ENCODE measurements around the gene MTG2. TPM values are rescaled to one million over a fixed set of nuclear protein-coding genes. Genes with fewer than 3 reads are reported as not detected.
A peak's percentile ranks its signal among the peaks of the same experiment; 100 is the strongest.

MTG2 gene
- total and polyA plus RNA-seq, 10 of the 15 experiments (the other 5 are each of a cell fraction or from before 2014, with no cell fraction given) = 6.2 to 52.4 (median 34.3) TPM

DNA sequence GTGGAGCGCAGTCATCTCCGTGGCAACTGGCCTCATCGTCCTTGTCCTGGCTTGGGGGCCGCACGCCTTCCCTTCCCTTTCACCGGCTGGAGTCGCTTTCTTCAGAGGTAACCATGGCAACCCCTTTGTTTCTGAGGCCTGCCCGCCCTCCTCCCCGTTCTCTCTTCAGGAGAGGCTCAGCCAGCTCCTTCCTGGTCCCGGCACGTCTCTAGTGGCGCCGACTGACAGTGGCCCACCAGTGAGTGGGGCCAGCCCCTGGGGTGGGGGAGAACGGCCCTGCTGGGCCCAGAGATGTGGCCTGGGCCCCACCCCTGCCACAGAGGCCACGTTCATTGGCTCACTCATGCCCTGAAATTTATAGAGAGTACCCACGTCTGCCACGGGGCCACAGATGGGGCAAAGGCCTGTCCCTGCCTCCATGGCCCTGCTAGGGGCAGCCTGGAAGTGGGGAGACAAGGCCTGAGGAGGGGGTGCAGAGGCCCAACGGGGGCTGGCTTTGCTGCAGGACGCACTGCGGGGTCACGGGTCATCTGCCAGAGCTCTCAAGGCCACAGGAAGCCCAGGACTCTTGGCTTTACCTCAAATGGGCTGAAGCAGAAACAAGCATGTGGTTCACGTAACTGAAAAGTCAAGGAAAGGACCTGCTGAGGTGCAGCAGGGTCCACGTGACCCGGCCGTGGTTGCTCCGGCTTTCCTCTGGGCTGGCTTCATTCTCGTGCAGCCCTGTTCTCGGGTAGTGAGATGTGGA is 54.1 kb downstream of the MTG2 start:
- H3K27me3 ChIP-seq (replicated peaks in 1 of 2; ENCODE audit: control insufficient read depth in 2 of 2, insufficient read depth in 2 of 2, low read length in 1 of 2) = no peaks in the 10 kb centered on the region
- peak; percentile 40; the same call in 1 of the 2 replicates for TF ChIP-seq BMI1 (IDR thresholded peaks at IDR 0.05; ENCODE audit: borderline replicate concordance)
- TF ChIP-seq MEF2A (IDR thresholded peaks at IDR 0.05; ENCODE audit: insufficient read depth, low read depth, low read length) = no peak
- no peak for TF ChIP-seq DPF2 (IDR thresholded peaks at IDR 0.05)
- no peak for TF ChIP-seq SMAD1 (IDR thresholded peaks at IDR 0.05; ENCODE audit: low read depth, partially characterized antibody)
- no peak overlapping the region for H3K4me2 ChIP-seq (ENCODE audit: control insufficient read depth, insufficient read depth)
- no peak overlapping the region for H3K27ac ChIP-seq (ENCODE audit: control insufficient read depth, insufficient read depth)
- no peaks in the 10 kb centered on the region; the same call in 2 of the 3 replicates for H3K9me3 ChIP-seq (replicated peaks; ENCODE audit: control insufficient read depth, insufficient read depth, low read length)
- no peak for DNase-seq (ENCODE audit: low read depth, low spot score)
- H3K36me3 ChIP-seq (ENCODE audit: control insufficient read depth in 2 of 2, insufficient read depth in 2 of 2, low read length in 1 of 2) = no peaks in the 10 kb centered on the region
- ChIA-PET SMC1A (ENCODE audit: uncharacterized antibody, unreplicated experiment) (no interaction called here), POLR2A (no interaction called here), RAD21 (ENCODE audit: unreplicated experiment) (no interaction called here), CTCF (interaction anchor here (0.5 to 0.6 kb wide), 2 partner anchors 40 to 135 kb away, joined by 3 to 4 read pairs; no protein-coding TSS in a partner anchor)
- no peaks in the 10 kb centered on the region; the same call in 1 of the 2 replicates for H4K20me1 ChIP-seq (ENCODE audit: control insufficient read depth, insufficient read depth)
- peaks cover 18% of the 10 kb centered on the region for H3K79me2 ChIP-seq (ENCODE audit: control insufficient read depth, insufficient read depth, low read length)
- in situ Hi-C loops (cut with MboI) (no loop called here), intact Hi-C loops (cut with micrococcal nuclease; ENCODE audit: unreplicated experiment) (no loop called here)
- WGBS (ENCODE audit: insufficient coverage, insufficient replicate concordance, low lambda C conversion rate, missing lambda C conversion rate) = 54% methylated on average over 25 of the region's 28 CpGs
- no peak for ATAC-seq
- no peak overlapping the region for H3K9ac ChIP-seq (ENCODE audit: control insufficient read depth, insufficient read depth, low read length)
- peaks cover 12% of the 10 kb centered on the region for H3K4me1 ChIP-seq (ENCODE audit: control insufficient read depth, insufficient read depth, low read length)
- no TSS peak for BruUV-seq (replicated peaks)
- no peak overlapping the region for H2AFZ ChIP-seq (ENCODE audit: control insufficient read depth, low read depth, low read length)
- no peak overlapping the region for H3K4me3 ChIP-seq
- no peak for FAIRE-seq

DNA sequence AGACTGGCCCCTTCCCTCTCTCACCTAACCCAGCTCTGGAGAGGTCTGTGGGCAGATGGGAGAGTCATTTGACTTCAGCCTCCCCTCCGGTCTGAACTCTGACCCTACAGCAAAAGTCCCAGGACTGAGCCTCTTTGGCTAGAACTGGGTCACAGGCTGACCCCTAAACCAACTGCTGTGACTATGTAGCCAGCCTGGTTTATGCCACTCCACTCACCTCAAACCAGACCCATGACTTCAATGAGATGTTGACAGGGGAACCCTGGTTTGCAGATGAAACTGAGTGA is 54.6 kb downstream of the MTG2 start:
- no peak overlapping the region for H3K27ac ChIP-seq (ENCODE audit: control insufficient read depth, insufficient read depth)
- H2AFZ ChIP-seq (ENCODE audit: control insufficient read depth, low read depth, low read length) = peak overlapping the region; percentile 88
- no peaks in the 10 kb centered on the region for H3K36me3 ChIP-seq (ENCODE audit: control insufficient read depth in 2 of 2, insufficient read depth in 2 of 2, low read length in 1 of 2)
- no TSS peak for BruUV-seq (replicated peaks)
- no peaks in the 10 kb centered on the region for H3K27me3 ChIP-seq (replicated peaks in 1 of 2; ENCODE audit: control insufficient read depth in 2 of 2, insufficient read depth in 2 of 2, low read length in 1 of 2)
- peaks cover 18% of the 10 kb centered on the region for H3K79me2 ChIP-seq (ENCODE audit: control insufficient read depth, insufficient read depth, low read length)
- ATAC-seq = no peak
- 83% methylated on average over 1 of the region's 1 CpG for WGBS (ENCODE audit: insufficient coverage, insufficient replicate concordance, low lambda C conversion rate, missing lambda C conversion rate)
- H3K4me1 ChIP-seq (ENCODE audit: control insufficient read depth, insufficient read depth, low read length) = peaks cover 12% of the 10 kb centered on the region
- H3K4me3 ChIP-seq = peak overlapping the region; percentile 32; the same call in 1 of the 2 replicates
- peak overlapping the region; percentile 93 for H3K4me2 ChIP-seq (ENCODE audit: control insufficient read depth, insufficient read depth)
- no peak for DNase-seq (ENCODE audit: low read depth, low spot score)
- ChIA-PET CTCF (interaction anchor here (0.5 to 0.6 kb wide), 2 partner anchors 40 to 135 kb away, joined by 3 to 4 read pairs; no protein-coding TSS in a partner anchor), POLR2A (no interaction called here), SMC1A (ENCODE audit: uncharacterized antibody, unreplicated experiment) (no interaction called here), RAD21 (ENCODE audit: unreplicated experiment) (no interaction called here)
- H4K20me1 ChIP-seq (ENCODE audit: control insufficient read depth, insufficient read depth) = no peaks in the 10 kb centered on the region; the same call in 1 of the 2 replicates
- intact Hi-C loops (cut with micrococcal nuclease; ENCODE audit: unreplicated experiment) = no loop called here
- H3K9ac ChIP-seq (ENCODE audit: control insufficient read depth, insufficient read depth, low read length) = peak overlapping the region; percentile 42
- H3K9me3 ChIP-seq (replicated peaks; ENCODE audit: control insufficient read depth, insufficient read depth, low read length) = no peaks in the 10 kb centered on the region; the same call in 2 of the 3 replicates
- in situ Hi-C loops (cut with MboI) = no loop called here
- FAIRE-seq = peak; percentile 61
- TF ChIP-seq YY1 (IDR thresholded peaks at IDR 0.05; ENCODE audit: low read depth, low read length) = no peak
- TF ChIP-seq ZBTB11 (CRISPR knock-in tag; IDR thresholded peaks at IDR 0.05) = no peak
- no peak for TF ChIP-seq ZNF207 (IDR thresholded peaks at IDR 0.05; ENCODE audit: borderline replicate concordance)
- TF ChIP-seq, protein P1, sequence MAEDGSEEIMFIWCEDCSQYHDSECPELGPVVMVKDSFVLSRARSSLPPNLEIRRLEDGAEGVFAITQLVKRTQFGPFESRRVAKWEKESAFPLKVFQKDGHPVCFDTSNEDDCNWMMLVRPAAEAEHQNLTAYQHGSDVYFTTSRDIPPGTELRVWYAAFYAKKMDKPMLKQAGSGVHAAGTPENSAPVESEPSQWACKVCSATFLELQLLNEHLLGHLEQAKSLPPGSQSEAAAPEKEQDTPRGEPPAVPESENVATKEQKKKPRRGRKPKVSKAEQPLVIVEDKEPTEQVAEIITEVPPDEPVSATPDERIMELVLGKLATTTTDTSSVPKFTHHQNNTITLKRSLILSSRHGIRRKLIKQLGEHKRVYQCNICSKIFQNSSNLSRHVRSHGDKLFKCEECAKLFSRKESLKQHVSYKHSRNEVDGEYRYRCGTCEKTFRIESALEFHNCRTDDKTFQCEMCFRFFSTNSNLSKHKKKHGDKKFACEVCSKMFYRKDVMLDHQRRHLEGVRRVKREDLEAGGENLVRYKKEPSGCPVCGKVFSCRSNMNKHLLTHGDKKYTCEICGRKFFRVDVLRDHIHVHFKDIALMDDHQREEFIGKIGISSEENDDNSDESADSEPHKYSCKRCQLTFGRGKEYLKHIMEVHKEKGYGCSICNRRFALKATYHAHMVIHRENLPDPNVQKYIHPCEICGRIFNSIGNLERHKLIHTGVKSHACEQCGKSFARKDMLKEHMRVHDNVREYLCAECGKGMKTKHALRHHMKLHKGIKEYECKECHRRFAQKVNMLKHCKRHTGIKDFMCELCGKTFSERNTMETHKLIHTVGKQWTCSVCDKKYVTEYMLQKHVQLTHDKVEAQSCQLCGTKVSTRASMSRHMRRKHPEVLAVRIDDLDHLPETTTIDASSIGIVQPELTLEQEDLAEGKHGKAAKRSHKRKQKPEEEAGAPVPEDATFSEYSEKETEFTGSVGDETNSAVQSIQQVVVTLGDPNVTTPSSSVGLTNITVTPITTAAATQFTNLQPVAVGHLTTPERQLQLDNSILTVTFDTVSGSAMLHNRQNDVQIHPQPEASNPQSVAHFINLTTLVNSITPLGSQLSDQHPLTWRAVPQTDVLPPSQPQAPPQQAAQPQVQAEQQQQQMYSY (CRISPR knock-in tag; IDR thresholded peaks at IDR 0.05) = no peak
- TF ChIP-seq HDGF (IDR thresholded peaks at IDR 0.05) = no peak
- TF ChIP-seq CREM (IDR thresholded peaks at IDR 0.05; ENCODE audit: low read depth) = no peak

Measured in GM12878 (cell line).